ENCODE results near the gene CNNM4.

CNNM4 gene

DNA sequence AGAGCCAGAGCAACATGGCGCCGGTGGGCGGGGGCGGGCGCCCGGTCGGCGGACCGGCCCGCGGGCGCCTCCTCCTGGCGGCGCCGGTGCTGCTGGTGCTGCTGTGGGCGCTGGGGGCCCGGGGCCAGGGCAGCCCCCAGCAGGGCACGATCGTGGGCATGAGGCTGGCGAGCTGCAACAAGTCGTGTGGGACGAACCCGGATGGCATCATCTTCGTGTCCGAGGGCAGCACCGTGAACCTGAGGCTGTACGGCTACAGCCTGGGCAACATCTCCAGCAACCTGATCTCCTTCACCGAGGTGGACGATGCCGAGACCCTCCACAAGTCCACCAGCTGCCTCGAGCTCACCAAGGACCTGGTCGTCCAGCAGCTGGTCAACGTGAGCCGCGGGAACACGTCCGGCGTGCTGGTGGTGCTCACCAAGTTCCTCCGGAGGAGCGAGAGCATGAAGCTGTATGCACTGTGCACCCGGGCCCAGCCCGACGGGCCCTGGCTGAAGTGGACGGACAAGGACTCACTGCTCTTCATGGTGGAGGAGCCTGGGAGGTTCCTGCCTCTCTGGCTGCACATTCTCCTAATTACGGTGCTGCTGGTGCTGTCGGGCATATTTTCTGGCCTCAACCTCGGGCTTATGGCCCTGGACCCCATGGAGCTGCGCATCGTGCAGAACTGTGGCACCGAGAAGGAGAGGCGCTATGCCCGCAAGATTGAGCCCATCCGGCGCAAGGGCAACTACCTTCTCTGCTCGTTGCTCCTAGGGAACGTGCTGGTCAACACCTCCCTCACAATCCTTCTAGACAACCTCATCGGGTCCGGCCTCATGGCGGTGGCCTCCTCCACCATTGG lies 507 bp downstream of the CNNM4 start (continued):
- no peak for TF ChIP-seq YY2 (tag by site-specific recombination; IDR thresholded peaks at IDR 0.05)
- TF ChIP-seq ZNF350 (tag by site-specific recombination; IDR thresholded peaks at IDR 0.05), result no peak
- TF ChIP-seq, protein P1, sequence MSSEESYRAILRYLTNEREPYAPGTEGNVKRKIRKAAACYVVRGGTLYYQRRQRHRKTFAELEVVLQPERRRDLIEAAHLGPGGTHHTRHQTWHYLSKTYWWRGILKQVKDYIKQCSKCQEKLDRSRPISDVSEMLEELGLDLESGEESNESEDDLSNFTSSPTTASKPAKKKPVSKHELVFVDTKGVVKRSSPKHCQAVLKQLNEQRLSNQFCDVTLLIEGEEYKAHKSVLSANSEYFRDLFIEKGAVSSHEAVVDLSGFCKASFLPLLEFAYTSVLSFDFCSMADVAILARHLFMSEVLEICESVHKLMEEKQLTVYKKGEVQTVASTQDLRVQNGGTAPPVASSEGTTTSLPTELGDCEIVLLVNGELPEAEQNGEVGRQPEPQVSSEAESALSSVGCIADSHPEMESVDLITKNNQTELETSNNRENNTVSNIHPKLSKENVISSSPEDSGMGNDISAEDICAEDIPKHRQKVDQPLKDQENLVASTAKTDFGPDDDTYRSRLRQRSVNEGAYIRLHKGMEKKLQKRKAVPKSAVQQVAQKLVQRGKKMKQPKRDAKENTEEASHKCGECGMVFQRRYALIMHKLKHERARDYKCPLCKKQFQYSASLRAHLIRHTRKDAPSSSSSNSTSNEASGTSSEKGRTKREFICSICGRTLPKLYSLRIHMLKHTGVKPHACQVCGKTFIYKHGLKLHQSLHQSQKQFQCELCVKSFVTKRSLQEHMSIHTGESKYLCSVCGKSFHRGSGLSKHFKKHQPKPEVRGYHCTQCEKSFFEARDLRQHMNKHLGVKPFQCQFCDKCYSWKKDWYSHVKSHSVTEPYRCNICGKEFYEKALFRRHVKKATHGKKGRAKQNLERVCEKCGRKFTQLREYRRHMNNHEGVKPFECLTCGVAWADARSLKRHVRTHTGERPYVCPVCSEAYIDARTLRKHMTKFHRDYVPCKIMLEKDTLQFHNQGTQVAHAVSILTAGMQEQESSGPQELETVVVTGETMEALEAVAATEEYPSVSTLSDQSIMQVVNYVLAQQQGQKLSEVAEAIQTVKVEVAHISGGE (tag by site-specific recombination; conservative IDR thresholded peaks at IDR 0.05; ENCODE audit: low read depth), result no peak
- TF ChIP-seq, protein P2, sequence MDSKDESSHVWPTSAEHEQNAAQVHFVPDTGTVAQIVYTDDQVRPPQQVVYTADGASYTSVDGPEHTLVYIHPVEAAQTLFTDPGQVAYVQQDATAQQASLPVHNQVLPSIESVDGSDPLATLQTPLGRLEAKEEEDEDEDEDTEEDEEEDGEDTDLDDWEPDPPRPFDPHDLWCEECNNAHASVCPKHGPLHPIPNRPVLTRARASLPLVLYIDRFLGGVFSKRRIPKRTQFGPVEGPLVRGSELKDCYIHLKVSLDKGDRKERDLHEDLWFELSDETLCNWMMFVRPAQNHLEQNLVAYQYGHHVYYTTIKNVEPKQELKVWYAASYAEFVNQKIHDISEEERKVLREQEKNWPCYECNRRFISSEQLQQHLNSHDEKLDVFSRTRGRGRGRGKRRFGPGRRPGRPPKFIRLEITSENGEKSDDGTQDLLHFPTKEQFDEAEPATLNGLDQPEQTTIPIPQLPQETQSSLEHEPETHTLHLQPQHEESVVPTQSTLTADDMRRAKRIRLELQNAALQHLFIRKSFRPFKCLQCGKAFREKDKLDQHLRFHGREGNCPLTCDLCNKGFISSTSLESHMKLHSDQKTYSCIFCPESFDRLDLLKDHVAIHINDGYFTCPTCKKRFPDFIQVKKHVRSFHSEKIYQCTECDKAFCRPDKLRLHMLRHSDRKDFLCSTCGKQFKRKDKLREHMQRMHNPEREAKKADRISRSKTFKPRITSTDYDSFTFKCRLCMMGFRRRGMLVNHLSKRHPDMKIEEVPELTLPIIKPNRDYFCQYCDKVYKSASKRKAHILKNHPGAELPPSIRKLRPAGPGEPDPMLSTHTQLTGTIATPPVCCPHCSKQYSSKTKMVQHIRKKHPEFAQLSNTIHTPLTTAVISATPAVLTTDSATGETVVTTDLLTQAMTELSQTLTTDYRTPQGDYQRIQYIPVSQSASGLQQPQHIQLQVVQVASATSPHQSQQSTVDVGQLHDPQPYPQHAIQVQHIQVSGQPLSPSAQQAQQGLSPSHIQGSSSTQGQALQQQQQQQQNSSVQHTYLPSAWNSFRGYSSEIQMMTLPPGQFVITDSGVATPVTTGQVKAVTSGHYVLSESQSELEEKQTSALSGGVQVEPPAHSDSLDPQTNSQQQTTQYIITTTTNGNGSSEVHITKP (tag by site-specific recombination; IDR thresholded peaks at IDR 0.05), result no peak
- no peak; the same call in 1 of the 2 replicates for TF ChIP-seq GLIS2 (tag by site-specific recombination; IDR thresholded peaks at IDR 0.05)
- TF ChIP-seq ZBTB17 (tag by site-specific recombination; IDR thresholded peaks at IDR 0.05), result no peak
- no peak for TF ChIP-seq ZNF2 (tag by site-specific recombination; IDR thresholded peaks at IDR 0.05)
- TF ChIP-seq ZNF302 (tag by site-specific recombination; IDR thresholded peaks at IDR 0.05; ENCODE audit: low read depth), result no peak
- no peak for TF ChIP-seq BCL11A (tag by site-specific recombination; IDR thresholded peaks at IDR 0.05; ENCODE audit: low read depth)
- TF ChIP-seq, protein P3, sequence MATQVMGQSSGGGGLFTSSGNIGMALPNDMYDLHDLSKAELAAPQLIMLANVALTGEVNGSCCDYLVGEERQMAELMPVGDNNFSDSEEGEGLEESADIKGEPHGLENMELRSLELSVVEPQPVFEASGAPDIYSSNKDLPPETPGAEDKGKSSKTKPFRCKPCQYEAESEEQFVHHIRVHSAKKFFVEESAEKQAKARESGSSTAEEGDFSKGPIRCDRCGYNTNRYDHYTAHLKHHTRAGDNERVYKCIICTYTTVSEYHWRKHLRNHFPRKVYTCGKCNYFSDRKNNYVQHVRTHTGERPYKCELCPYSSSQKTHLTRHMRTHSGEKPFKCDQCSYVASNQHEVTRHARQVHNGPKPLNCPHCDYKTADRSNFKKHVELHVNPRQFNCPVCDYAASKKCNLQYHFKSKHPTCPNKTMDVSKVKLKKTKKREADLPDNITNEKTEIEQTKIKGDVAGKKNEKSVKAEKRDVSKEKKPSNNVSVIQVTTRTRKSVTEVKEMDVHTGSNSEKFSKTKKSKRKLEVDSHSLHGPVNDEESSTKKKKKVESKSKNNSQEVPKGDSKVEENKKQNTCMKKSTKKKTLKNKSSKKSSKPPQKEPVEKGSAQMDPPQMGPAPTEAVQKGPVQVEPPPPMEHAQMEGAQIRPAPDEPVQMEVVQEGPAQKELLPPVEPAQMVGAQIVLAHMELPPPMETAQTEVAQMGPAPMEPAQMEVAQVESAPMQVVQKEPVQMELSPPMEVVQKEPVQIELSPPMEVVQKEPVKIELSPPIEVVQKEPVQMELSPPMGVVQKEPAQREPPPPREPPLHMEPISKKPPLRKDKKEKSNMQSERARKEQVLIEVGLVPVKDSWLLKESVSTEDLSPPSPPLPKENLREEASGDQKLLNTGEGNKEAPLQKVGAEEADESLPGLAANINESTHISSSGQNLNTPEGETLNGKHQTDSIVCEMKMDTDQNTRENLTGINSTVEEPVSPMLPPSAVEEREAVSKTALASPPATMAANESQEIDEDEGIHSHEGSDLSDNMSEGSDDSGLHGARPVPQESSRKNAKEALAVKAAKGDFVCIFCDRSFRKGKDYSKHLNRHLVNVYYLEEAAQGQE (tag by site-specific recombination; IDR thresholded peaks at IDR 0.05), result no peak
- TF ChIP-seq, protein P4, sequence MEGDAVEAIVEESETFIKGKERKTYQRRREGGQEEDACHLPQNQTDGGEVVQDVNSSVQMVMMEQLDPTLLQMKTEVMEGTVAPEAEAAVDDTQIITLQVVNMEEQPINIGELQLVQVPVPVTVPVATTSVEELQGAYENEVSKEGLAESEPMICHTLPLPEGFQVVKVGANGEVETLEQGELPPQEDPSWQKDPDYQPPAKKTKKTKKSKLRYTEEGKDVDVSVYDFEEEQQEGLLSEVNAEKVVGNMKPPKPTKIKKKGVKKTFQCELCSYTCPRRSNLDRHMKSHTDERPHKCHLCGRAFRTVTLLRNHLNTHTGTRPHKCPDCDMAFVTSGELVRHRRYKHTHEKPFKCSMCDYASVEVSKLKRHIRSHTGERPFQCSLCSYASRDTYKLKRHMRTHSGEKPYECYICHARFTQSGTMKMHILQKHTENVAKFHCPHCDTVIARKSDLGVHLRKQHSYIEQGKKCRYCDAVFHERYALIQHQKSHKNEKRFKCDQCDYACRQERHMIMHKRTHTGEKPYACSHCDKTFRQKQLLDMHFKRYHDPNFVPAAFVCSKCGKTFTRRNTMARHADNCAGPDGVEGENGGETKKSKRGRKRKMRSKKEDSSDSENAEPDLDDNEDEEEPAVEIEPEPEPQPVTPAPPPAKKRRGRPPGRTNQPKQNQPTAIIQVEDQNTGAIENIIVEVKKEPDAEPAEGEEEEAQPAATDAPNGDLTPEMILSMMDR (tag by site-specific recombination; IDR thresholded peaks at IDR 0.05), result peak; percentile 67
- TF ChIP-seq, protein P5, sequence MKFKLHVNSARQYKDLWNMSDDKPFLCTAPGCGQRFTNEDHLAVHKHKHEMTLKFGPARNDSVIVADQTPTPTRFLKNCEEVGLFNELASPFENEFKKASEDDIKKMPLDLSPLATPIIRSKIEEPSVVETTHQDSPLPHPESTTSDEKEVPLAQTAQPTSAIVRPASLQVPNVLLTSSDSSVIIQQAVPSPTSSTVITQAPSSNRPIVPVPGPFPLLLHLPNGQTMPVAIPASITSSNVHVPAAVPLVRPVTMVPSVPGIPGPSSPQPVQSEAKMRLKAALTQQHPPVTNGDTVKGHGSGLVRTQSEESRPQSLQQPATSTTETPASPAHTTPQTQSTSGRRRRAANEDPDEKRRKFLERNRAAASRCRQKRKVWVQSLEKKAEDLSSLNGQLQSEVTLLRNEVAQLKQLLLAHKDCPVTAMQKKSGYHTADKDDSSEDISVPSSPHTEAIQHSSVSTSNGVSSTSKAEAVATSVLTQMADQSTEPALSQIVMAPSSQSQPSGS (tag by site-specific recombination; IDR thresholded peaks at IDR 0.05; ENCODE audit: low read depth), result no peak
- TF ChIP-seq KLF8 (tag by site-specific recombination; IDR thresholded peaks at IDR 0.05), result no peak
- TF ChIP-seq, protein P6, sequence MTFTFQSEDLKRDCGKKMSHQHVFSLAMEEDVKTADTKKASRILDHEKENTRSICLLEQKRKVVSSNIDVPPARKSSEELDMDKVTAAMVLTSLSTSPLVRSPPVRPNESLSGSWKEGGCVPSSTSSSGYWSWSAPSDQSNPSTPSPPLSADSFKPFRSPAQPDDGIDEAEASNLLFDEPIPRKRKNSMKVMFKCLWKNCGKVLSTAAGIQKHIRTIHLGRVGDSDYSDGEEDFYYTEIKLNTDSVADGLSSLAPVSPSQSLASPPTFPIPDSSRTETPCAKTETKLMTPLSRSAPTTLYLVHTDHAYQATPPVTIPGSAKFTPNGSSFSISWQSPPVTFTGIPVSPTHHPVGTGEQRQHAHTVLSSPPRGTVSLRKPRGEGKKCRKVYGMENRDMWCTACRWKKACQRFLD (tag by site-specific recombination; IDR thresholded peaks at IDR 0.05), result no peak
- TF ChIP-seq ZNF140 (tag by site-specific recombination; IDR thresholded peaks at IDR 0.05), result no peak
- TF ChIP-seq ZNF174 (tag by site-specific recombination; IDR thresholded peaks at IDR 0.05), result no peak
- peak; percentile 8; the same call in 1 of the 2 replicates for TF ChIP-seq ZBTB8A (tag by site-specific recombination; IDR thresholded peaks at IDR 0.05)
- TF ChIP-seq, protein P7, sequence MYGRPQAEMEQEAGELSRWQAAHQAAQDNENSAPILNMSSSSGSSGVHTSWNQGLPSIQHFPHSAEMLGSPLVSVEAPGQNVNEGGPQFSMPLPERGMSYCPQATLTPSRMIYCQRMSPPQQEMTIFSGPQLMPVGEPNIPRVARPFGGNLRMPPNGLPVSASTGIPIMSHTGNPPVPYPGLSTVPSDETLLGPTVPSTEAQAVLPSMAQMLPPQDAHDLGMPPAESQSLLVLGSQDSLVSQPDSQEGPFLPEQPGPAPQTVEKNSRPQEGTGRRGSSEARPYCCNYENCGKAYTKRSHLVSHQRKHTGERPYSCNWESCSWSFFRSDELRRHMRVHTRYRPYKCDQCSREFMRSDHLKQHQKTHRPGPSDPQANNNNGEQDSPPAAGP (tag by site-specific recombination; IDR thresholded peaks at IDR 0.05), result no peak
- TF ChIP-seq, protein P8, sequence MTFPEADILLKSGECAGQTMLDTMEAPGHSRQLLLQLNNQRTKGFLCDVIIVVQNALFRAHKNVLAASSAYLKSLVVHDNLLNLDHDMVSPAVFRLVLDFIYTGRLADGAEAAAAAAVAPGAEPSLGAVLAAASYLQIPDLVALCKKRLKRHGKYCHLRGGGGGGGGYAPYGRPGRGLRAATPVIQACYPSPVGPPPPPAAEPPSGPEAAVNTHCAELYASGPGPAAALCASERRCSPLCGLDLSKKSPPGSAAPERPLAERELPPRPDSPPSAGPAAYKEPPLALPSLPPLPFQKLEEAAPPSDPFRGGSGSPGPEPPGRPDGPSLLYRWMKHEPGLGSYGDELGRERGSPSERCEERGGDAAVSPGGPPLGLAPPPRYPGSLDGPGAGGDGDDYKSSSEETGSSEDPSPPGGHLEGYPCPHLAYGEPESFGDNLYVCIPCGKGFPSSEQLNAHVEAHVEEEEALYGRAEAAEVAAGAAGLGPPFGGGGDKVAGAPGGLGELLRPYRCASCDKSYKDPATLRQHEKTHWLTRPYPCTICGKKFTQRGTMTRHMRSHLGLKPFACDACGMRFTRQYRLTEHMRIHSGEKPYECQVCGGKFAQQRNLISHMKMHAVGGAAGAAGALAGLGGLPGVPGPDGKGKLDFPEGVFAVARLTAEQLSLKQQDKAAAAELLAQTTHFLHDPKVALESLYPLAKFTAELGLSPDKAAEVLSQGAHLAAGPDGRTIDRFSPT (tag by site-specific recombination; IDR thresholded peaks at IDR 0.05), result peak; percentile 79
